Left hindlimb (tissue), 1 donor: Measurements from ENCODE around the gene PRKAR1B.
"Not testable (repeated sequence)": the region's sequence is repeated elsewhere in the genome, so short reads cannot be mapped to it uniquely, and the experiment has no call there.

Experiments
- DNase-seq: peaks from one replicate; pipeline ENCODE4 v3.0.0-alpha.2; 2018

Gene PRKAR1B

DNA sequence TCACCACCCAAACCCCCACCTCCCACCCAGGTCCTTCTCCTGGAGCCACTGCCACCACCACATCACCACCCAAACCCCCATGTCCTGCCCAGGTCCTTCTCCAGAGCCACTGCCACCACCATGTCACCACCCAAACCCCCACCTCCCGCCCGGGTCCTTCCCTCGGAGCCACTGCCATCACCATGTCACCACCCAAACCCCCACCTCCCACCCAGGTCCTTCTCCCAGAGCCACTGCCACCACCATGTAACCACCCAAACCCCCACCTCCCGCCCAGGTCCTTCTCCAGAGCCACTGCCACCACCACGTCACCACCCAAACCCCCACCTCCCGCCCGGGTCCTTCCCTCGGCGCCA lies 175.5 kb downstream of the PRKAR1B start:
- DNase-seq: not testable (repeated sequence)

GRCh38 chr7:550881-551614 lies 176.0 kb downstream of the PRKAR1B start:
- no peak for DNase-seq

GRCh38 chr7:549891-550625 lies 177.0 kb downstream of the PRKAR1B start:
- DNase-seq: no peak

- DNase-seq: no peak
Observed at GRCh38 chr7:549066-549890, 177.8 kb downstream of the PRKAR1B start.

DNA sequence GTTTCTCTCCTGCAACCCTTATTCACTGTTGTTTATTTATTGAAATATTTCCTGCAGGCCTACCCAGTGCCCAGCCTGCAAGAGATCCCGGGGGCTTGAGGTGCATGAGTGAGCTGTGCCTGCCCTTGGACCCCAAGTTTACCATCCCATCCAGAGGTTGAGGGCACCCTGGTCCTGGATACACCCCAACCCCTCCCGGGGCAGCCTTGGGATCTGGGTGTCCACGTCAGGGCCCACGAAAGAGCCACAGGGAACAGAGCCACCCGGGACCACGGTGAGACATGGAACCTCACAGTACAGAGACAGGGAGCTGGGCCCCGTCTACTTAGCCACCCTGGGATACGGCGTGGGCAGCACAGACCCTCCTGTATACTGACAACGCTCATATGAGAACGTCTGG lies 178.7 kb downstream of the PRKAR1B start:
- no peak for DNase-seq

GRCh38 chr7:545470-545869 lies 181.6 kb downstream of the PRKAR1B start:
- DNase-seq: no peak

DNA sequence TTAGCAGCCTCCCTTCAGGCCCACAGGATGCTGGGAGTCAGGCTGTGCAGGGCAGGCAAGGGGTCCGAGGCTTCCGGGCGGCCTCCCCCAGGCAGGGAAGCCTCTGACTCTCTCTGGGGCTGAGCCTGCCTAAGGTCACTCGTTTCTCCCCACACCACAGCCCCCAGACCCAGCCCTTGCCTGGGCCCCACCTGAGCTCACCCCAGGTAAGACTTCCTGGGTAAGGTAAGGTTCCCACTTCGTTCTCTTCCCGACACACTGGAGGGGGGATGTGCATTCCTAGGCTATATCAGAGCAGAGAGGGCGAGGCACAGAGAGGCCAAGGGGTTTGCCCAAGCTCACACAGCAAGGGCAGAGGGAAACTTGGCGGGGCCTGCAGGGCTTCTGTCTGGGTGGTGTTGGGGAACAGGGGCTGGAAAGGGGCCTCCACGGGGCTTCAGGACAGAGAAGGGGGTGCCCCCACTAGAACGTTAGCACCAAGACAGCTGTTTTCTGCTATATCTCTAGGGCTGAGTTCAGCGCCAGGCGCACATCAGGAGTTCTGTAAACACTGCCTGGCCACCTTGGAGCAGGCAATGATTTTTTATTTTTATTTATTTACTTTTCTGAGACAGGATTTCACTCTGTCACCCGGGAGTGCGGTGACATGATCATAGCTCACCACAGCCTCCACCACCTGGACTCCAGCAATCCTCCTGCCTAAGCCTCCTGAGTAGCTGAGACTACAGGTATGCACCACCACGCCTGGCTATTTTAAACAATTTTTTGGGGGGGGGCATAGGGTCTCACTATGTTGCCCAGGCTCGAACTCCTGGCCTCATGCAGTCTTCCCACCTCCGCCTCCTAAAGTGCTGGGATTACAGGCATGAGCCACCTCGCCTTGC lies 182.5 kb downstream of the PRKAR1B start:
- no peak for DNase-seq

GRCh38 chr7:543501-544337 lies 183.4 kb downstream of the PRKAR1B start:
- no peak for DNase-seq

GRCh38 chr7:542713-543500 lies 184.2 kb downstream of the PRKAR1B start:
- no peak for DNase-seq

- DNase-seq: no peak
Observed at GRCh38 chr7:542131-542712, 184.9 kb downstream of the PRKAR1B start.

DNA sequence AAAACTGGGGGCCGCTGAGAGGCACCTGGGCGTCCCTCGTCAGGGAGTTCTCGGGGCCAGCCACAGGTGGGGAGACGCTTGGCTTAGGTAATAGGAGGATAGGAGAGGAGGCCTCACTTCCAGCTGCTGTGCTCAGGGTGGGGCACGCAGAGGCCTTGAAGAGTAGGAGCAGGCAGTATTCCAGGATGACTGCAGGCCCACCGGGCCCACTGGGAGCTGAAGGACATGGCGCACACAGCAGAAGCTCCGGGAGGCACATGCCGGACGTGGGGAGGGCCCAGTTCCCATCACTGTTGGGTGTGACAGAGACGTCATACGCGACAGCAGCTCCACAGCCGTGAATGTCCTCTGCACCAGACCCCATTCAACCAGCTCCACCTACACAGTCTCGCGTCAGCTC lies 185.4 kb downstream of the PRKAR1B start:
- DNase-seq: no peak

- no peak for DNase-seq
Observed at GRCh38 chr7:540997-541396, 186.1 kb downstream of the PRKAR1B start.

- DNase-seq: no peak
Observed at GRCh38 chr7:540579-540978, 186.5 kb downstream of the PRKAR1B start.

- DNase-seq: no peak
Observed at GRCh38 chr7:539731-540411, 187.2 kb downstream of the PRKAR1B start.

DNA sequence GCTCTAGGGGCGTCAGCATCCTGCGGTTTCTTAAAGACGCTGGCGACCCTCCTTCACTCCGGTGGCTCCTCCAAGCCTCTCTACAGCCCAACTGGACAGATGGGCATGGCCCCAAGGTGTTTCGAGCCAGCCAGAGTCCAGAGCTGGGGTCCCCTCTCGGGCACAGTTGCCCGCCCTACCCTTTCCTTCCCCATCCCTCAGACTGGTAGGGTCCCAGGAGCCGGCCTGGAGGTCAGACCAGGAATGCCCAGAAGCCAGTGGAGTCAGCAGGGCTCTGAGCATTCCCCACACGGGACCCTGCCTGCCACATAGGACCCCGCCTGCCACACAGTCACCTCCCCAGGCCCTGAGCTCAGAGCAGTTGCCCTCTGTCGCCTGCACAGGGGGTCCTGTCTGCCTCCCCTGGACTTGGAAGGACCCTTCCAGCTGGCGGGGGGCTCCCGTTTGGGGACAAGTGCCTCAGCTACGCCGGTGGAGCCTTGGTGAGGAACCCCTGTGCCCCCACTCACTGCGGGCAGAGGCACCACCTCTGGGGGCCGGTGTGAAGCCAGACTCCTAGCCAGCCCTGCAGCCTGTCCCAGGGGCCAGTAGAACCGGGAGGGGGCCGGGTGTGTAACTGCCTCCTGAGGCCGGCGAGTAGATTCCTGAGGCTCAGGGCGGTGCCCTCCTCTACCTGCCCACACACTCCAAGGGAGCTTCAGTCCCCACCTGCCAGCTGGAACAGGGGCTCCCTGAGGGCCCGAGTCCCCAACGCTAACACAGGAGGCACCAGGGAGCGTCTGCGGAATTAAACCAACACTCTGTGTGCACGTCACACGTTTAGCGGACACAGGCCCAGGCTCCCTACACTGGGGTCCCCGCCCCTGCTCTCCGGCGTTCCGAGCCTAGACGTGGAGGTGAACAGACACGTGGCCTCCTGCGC lies 188.1 kb downstream of the PRKAR1B start:
- DNase-seq: no peak

DNA sequence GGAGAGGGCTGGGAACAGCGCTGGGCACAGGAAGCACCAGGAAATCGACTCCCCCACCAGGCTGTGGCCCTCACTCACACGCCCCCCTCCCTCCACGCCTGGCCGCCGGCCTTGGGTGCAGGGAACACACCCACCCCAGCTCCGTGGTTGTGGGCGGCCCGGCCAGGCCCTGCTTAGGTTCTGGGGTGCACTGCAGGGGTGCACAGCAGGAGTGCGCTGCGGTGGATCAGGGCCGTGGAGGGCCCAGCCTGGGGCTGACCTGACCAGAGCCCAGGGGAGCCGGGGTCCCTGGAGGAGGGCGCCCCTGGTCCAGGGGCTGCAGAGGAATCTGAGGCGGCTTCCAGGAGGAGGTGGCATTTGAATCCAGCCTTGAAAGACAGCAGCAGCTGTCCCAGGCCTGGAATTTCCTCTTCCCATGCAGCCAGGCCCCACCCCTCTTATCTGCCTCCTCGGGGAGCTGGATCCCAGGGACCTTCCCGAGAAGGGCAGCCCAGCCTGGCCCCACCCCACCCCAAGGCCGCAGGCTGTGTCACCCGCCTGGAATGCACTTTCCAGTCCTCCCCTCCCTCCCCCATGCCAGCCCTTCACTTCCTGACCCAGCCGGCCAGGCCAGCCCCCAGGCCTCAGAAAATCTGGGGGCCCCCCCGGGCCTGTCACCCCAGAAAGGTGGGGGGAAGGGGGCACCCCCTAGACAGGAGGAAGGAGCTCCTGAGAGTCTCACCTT lies 189.0 kb downstream of the PRKAR1B start:
- DNase-seq: no peak

DNA sequence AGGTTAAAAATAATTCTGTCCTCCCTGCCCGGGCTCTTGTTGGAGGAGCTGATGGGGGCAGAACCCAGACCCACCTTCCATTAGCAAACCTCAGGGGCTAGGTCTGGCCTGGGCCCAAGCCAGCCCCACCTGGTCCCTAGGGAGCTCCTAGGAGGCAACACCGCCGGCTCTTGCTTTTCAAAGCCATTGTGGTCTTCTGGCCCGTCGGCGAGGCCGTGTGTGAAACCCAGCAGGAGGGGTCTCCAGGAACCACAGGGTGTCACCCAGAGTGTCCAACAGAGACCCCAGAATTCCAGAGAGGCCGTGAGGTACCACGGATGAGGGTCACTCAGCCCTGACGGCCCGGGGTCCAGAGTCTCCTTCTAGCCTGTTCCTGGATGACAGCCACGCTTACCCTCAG lies 190.8 kb downstream of the PRKAR1B start:
- no peak for DNase-seq

- DNase-seq: no peak
Observed at GRCh38 chr7:534959-535358, 192.1 kb downstream of the PRKAR1B start.
